COLO668 (cell line): Measurements from ENCODE around the gene NEDD4L.

Experiments
- DNase-seq: peaks from one replicate; lab custom pipeline; 2025; ENCODE audit not compliant: unreplicated experiment; lab: John Stamatoyannopoulos, UW

NEDD4L gene

GRCh38 chr18:58438161-58438957 is 394.3 kb downstream of the NEDD4L start:
- no peak for DNase-seq

GRCh38 chr18:58438958-58439300 is 394.9 kb downstream of the NEDD4L start:
- no peak for DNase-seq

GRCh38 chr18:58443671-58444070 is 399.6 kb downstream of the NEDD4L start:
- no peak for DNase-seq

- DNase-seq = no peak
These were observed 402.5 kb downstream of the NEDD4L start for GRCh38 chr18:58446391-58447060.

- no peak for DNase-seq
These were observed 403.5 kb downstream of the NEDD4L start for GRCh38 chr18:58447402-58448095.

- DNase-seq = no peak
These were observed 405.4 kb downstream of the NEDD4L start for GRCh38 chr18:58449464-58449863.
